Measurements from ENCODE around the gene IPP.

IPP gene

GRCh38 chr1:45687754-45688740 is 62.4 kb downstream of the IPP start, which contains the start of gene TMEM69:
TMEM69 (plus strand) TSS chr1:45688181; CDS start chr1:45691069, 2,888 bp downstream.
- no peak; the same call in 1 of the 2 replicates for TF ChIP-seq CREB1 (IDR thresholded peaks at IDR 0.05; ENCODE audit: low read depth)
- TF ChIP-seq ZBTB7A (IDR thresholded peaks at IDR 0.05; ENCODE audit: low read depth): no peak
- 0 out of 2 replicates have a peak, but pooled peaks have one; percentile 32 for TF ChIP-seq FOXM1 (IDR thresholded peaks at IDR 0.05; ENCODE audit: borderline replicate concordance, low read depth)
- peak; percentile 25; the same call in 1 of the 2 replicates for TF ChIP-seq EGR1 (IDR thresholded peaks at IDR 0.05)
- peak; percentile 42; the same call in 1 of the 2 replicates for TF ChIP-seq NFIC (IDR thresholded peaks at IDR 0.05)
- no peak for TF ChIP-seq CEBPB (IDR thresholded peaks at IDR 0.05)
- no peak; the same call in 1 of the 2 replicates for TF ChIP-seq TCF12 (IDR thresholded peaks at IDR 0.05; ENCODE audit: low read depth)
- peak; percentile 86 for TF ChIP-seq TAF1 (IDR thresholded peaks at IDR 0.05; ENCODE audit: low read depth)
- TF ChIP-seq MAX (IDR thresholded peaks at IDR 0.05): no peak; the same call in 1 of the 2 replicates
- peak; percentile 75 for TF ChIP-seq YY1 (IDR thresholded peaks at IDR 0.05; ENCODE audit: low read depth)
- no peak for TF ChIP-seq TEAD4 (IDR thresholded peaks at IDR 0.05)
- TF ChIP-seq RAD21 (IDR thresholded peaks at IDR 0.05; ENCODE audit: low read depth): no peak
- TF ChIP-seq REST (IDR thresholded peaks at IDR 0.05; ENCODE audit: low read depth): no peak
- TF ChIP-seq USF1 (IDR thresholded peaks at IDR 0.05): no peak
- peak; percentile 12; the same call in 1 of the 2 replicates for TF ChIP-seq EP300 (IDR thresholded peaks at IDR 0.05; ENCODE audit: borderline replicate concordance)

GRCh38 chr1:45687014-45687753 is 63.3 kb downstream of the IPP start:
- TF ChIP-seq EGR1 (IDR thresholded peaks at IDR 0.05): peak; percentile 1; the same call in 1 of the 2 replicates
- TF ChIP-seq CREB1 (IDR thresholded peaks at IDR 0.05; ENCODE audit: low read depth): peak; percentile 70; the same call in 1 of the 2 replicates
- no peak for TF ChIP-seq USF1 (IDR thresholded peaks at IDR 0.05)
- TF ChIP-seq CEBPB (IDR thresholded peaks at IDR 0.05): peak; percentile 68; the same call in 1 of the 2 replicates
- peak; percentile 71; the same call in 1 of the 2 replicates for TF ChIP-seq MAX (IDR thresholded peaks at IDR 0.05)
- TF ChIP-seq TAF1 (IDR thresholded peaks at IDR 0.05; ENCODE audit: low read depth): peak; percentile 52
- peak; percentile 39; the same call in 1 of the 2 replicates for TF ChIP-seq TCF12 (IDR thresholded peaks at IDR 0.05; ENCODE audit: low read depth)
- peak; percentile 15; the same call in 1 of the 2 replicates for TF ChIP-seq EP300 (IDR thresholded peaks at IDR 0.05; ENCODE audit: borderline replicate concordance)
- TF ChIP-seq YY1 (IDR thresholded peaks at IDR 0.05; ENCODE audit: low read depth): no peak

GRCh38 chr1:45686288-45687013 is 64.0 kb downstream of the IPP start, which contains the start of gene GPBP1L1:
GPBP1L1 (minus strand) TSS chr1:45686533; CDS start chr1:45659087, 27,446 bp downstream.
- TF ChIP-seq NFIC (IDR thresholded peaks at IDR 0.05) (0 out of 2 replicates have a peak, but pooled peaks have one; percentile 21), EGR1 (IDR thresholded peaks at IDR 0.05) (0 out of 2 replicates have a peak, but pooled peaks have one; percentile 33), TCF12 (IDR thresholded peaks at IDR 0.05; ENCODE audit: low read depth) (peak; percentile 38; the same call in 1 of the 2 replicates), YY1 (IDR thresholded peaks at IDR 0.05; ENCODE audit: low read depth) (peak; percentile 93), ZBTB7A (IDR thresholded peaks at IDR 0.05; ENCODE audit: low read depth) (no peak; the same call in 1 of the 2 replicates), TAF1 (IDR thresholded peaks at IDR 0.05; ENCODE audit: low read depth) (peak; percentile 62)

GRCh38 chr1:45686015-45686287 is 64.5 kb downstream of the IPP start:
- TF ChIP-seq REST (IDR thresholded peaks at IDR 0.05; ENCODE audit: low read depth): no peak
- TF ChIP-seq TAF1 (IDR thresholded peaks at IDR 0.05; ENCODE audit: low read depth): no peak
- no peak for TF ChIP-seq TEAD4 (IDR thresholded peaks at IDR 0.05)
- TF ChIP-seq NFIC (IDR thresholded peaks at IDR 0.05): peak; percentile 86
- no peak; the same call in 1 of the 2 replicates for TF ChIP-seq MAX (IDR thresholded peaks at IDR 0.05)
- TF ChIP-seq ZBTB7A (IDR thresholded peaks at IDR 0.05; ENCODE audit: low read depth): 0 out of 2 replicates have a peak, but pooled peaks have one; percentile 3
- TF ChIP-seq RAD21 (IDR thresholded peaks at IDR 0.05; ENCODE audit: low read depth): no peak
